Endothelial cell of umbilical vein (primary cell): Measurements from ENCODE around the gene PCP4L1. TPM values are rescaled to one million over a fixed set of nuclear protein-coding genes. Genes with fewer than 3 reads are reported as not detected.
A peak's percentile ranks its signal among the peaks of the same experiment; 100 is the strongest.

ENCODE experiments used
- BruUV-seq: library from RNA; stranded (reverse); fragments of 400-500 nt; replicated peaks from 2 replicates; lab custom pipeline; 2021; lab: Mats Ljungman, UMichigan
- CTCF ChIA-PET: fragments of 300-600, 350-600 bp; sonication (Branson Sonifier 250); formaldehyde crosslinking; loops from one replicate; lab custom pipeline; 2021; ENCODE audit warnings: antibody characterized with exemption, inconsistent platforms; lab: Charles Lee
- POLR2A ChIA-PET: fragments of 300-600, 350-600 bp; sonication (Branson Sonifier 250); formaldehyde crosslinking; loops from one replicate; lab custom pipeline; 2021; ENCODE audit warnings: antibody characterized with exemption, inconsistent platforms; lab: Charles Lee
- DNase-seq: peaks from one replicate; pipeline ENCODE4 v3.0.0-alpha.2; 2011; ENCODE audit warnings: low read depth, low spot score
- FAIRE-seq: peaks from 2 replicates; lab custom pipeline; 2011; peaks lifted over from hg19 to GRCh38; lab: Jason Lieb, UNC
- H2AFZ ChIP-seq: 2 replicates; pipeline ENCODE4 v1.6.0; 2012; ENCODE audit warnings: low read depth, low read length, control low read depth, inconsistent platforms
- H3K27ac ChIP-seq: 2 replicates; pipeline ENCODE4 v1.5.1; 2011; ENCODE audit warnings: low read depth, mild to moderate bottlenecking, control low read depth, low read length, moderate library complexity; ENCODE audit not compliant: insufficient read depth
- H3K27me3 ChIP-seq, 2 experiments: 2 replicates each; pipeline versions ENCODE4 v1.6.0 to v1.6.1; 2011; ENCODE audit warnings: low read length in 2 of 2, mixed read lengths in 1 of 2; ENCODE audit not compliant: control insufficient read depth in 2 of 2, insufficient read depth in 2 of 2
- H3K36me3 ChIP-seq, 2 experiments: 2 replicates in 1 of 2; 3 replicates in 1 of 2; pipeline ENCODE4 v1.5.1; 2011; ENCODE audit warnings: low read length in 2 of 2, mild to moderate bottlenecking in 1 of 2, moderate library complexity in 1 of 2; ENCODE audit not compliant: control insufficient read depth in 2 of 2, insufficient read depth in 2 of 2; ENCODE audit errors: extremely low read depth in 1 of 2
- H3K4me1 ChIP-seq: 3 replicates; pipeline ENCODE4 v1.5.1; 2011; ENCODE audit warnings: mild to moderate bottlenecking, low read length; ENCODE audit not compliant: control insufficient read depth, insufficient read depth; ENCODE audit errors: extremely low read depth
- H3K4me2 ChIP-seq: 2 replicates; pipeline ENCODE4 v1.6.1; 2011; ENCODE audit warnings: low read length, control low read depth, mixed read lengths; ENCODE audit not compliant: insufficient read depth
- H3K4me3 ChIP-seq, 3 experiments: fragments of 200-600 bp in 1 of 3; sonication (generic), shearing (Covaris generic) in 1 of 3; replicated peaks in 1 of 3; 2 replicates each; pipeline ENCODE4 v1.5.1; 2011 to 2016; ENCODE audit warnings: control low read depth in 3 of 3, low read length in 3 of 3, mild to moderate bottlenecking in 2 of 3, inconsistent platforms in 1 of 3, low read depth in 1 of 3, moderate library complexity in 1 of 3; ENCODE audit not compliant: insufficient read depth in 1 of 3
- H3K79me2 ChIP-seq: 2 replicates; pipeline ENCODE4 v1.6.0; 2012; ENCODE audit warnings: low read length, inconsistent platforms; ENCODE audit not compliant: control insufficient read depth, insufficient read depth
- H3K9ac ChIP-seq: replicated peaks from 2 replicates; pipeline ENCODE3; 2011; ENCODE audit warnings: low read length, control low read depth; ENCODE audit not compliant: insufficient read depth; ENCODE audit errors: extremely low read depth
- H3K9me1 ChIP-seq: replicated peaks from 3 replicates; pipeline ENCODE4 v1.6.0; 2011; ENCODE audit warnings: mild to moderate bottlenecking, low read length; ENCODE audit not compliant: control insufficient read depth, insufficient read depth; ENCODE audit errors: extremely low read depth
- H3K9me3 ChIP-seq: replicated peaks from 2 replicates; pipeline ENCODE4 v1.5.1; 2012; ENCODE audit warnings: low read length, inconsistent platforms; ENCODE audit not compliant: control insufficient read depth, insufficient read depth
- H4K20me1 ChIP-seq: replicated peaks from 2 replicates; pipeline ENCODE3; 2011; ENCODE audit warnings: mild to moderate bottlenecking, low read length; ENCODE audit not compliant: control insufficient read depth, insufficient read depth; ENCODE audit errors: extremely low read depth
- CTCF ChIP-seq, 2 donors: IDR thresholded peaks; 1 replicate in 1 of 2; 2 replicates in 1 of 2; pipeline ENCODE4 v1.5.1; 2011; ENCODE audit warnings: low read length in 2 of 2, mild to moderate bottlenecking in 2 of 2, moderate library complexity in 2 of 2, control low read depth in 1 of 2, inconsistent platforms in 1 of 2, low read depth in 1 of 2; ENCODE audit not compliant: insufficient read depth in 1 of 2; ENCODE audit errors: extremely low read depth in 1 of 2
- FOS ChIP-seq: IDR thresholded peaks from 2 replicates; pipeline ENCODE4 v1.6.1; 2011; ENCODE audit warnings: mild to moderate bottlenecking, low read length, moderate library complexity, borderline replicate concordance; ENCODE audit not compliant: insufficient read depth
- JUN ChIP-seq: IDR thresholded peaks from 2 replicates; pipeline ENCODE4 v1.6.1; 2011; ENCODE audit warnings: borderline replicate concordance, low read depth; ENCODE audit not compliant: insufficient read length, insufficient read depth
- MAX ChIP-seq: IDR thresholded peaks from 2 replicates; pipeline ENCODE4 v1.6.1; 2011; ENCODE audit not compliant: insufficient read depth, insufficient read length
- POLR2A ChIP-seq: IDR thresholded peaks from 2 replicates; pipeline ENCODE4 v1.6.1; 2012; ENCODE audit warnings: low read depth, mild to moderate bottlenecking, control low read depth, low read length
- POLR2AphosphoS5 ChIP-seq: IDR thresholded peaks from 2 replicates; pipeline ENCODE4 v1.6.1; 2012; ENCODE audit warnings: low read depth, mild to moderate bottlenecking, control low read depth, low read length, moderate library complexity; ENCODE audit not compliant: insufficient read depth
- dilution Hi-C: fragments of 300-500 bp; cut with MboI; formaldehyde crosslinking; loops from one replicate; pipeline ENCODE4 v1.15.0; 2019; ENCODE audit warnings: low sequenced_read_pairs; ENCODE audit not compliant: extremely low pct_ligation_motif_present
- intact Hi-C: fragments of 100-400 bp; cut with micrococcal nuclease; formaldehyde crosslinking; loops from one replicate; pipeline ENCODE4 v1.10.0; 2022
- polyA plus RNA-seq, 4 experiments: library from polyadenylated mRNA; depleted of rRNA in 3 of 4; stranded (reverse) in 3 of 4; unstranded in 1 of 4; fragments of >200 nt; gene quantifications; 2 replicates each; pipeline versions ENCODE4 v1.2.1 to v1.2.3, GENCODE V29; 2011 to 2012; ENCODE audit warnings: missing spikeins in 1 of 4
- total RNA-seq: library from RNA; stranded (reverse); gene quantifications from 2 replicates; pipeline ENCODE4 v1.2.3, GENCODE V29; 2021

Gene PCP4L1
- total and polyA plus RNA-seq, 2 donors (not counting 3 experiments of a cell fraction or from before 2014, with no cell fraction given), result not detected

GRCh38 chr1:161313554-161314200, 55.1 kb downstream of the PCP4L1 start:
- peak overlapping the region; percentile 96 for H3K9ac ChIP-seq
- no peaks in the 10 kb centered on the region for H3K9me1 ChIP-seq
- peak overlapping the region; percentile 93 for H3K27ac ChIP-seq
- peak overlapping the region; percentile 74 for H2AFZ ChIP-seq
- no peaks in the 10 kb centered on the region for H4K20me1 ChIP-seq
- intact Hi-C loops (loop anchor here (1.0 to 5.0 kb wide), 5 partner anchors 26 to 196 kb away; partner anchors contain the start of genes CFAP126, NIT1 and PFDN2), dilution Hi-C loops (no loop called here)
- H3K27me3 ChIP-seq, result no peaks in the 10 kb centered on the region
- TF ChIP-seq JUN, result no peak
- no peak for TF ChIP-seq POLR2AphosphoS5
- DNase-seq (no peak), FAIRE-seq (no peak)
- peaks cover 7% of the 10 kb centered on the region for H3K79me2 ChIP-seq
- H3K4me2 ChIP-seq, result peak overlapping the region; percentile 84
- ChIA-PET CTCF (interaction anchor here (0.8 to 3.1 kb wide), 9 partner anchors 8 to 88 kb away, joined by 3 to 16 read pairs (median 4); partner anchors contain the start of gene TOMM40L), POLR2A (interaction anchor here (0.6 to 1.5 kb wide), 5 partner anchors 10 to 112 kb away, joined by 3 to 4 read pairs (median 3); partner anchors contain the start of gene TOMM40L)
- H3K9me3 ChIP-seq, result no peaks in the 10 kb centered on the region
- peak overlapping the region; percentile 45 to 100 (median 80) for H3K4me3 ChIP-seq
- peaks cover 9% of the 10 kb centered on the region for H3K4me1 ChIP-seq
- H3K36me3 ChIP-seq, result no peaks in the 10 kb centered on the region
- BruUV-seq, result TSS peak; percentile 95

DNA sequence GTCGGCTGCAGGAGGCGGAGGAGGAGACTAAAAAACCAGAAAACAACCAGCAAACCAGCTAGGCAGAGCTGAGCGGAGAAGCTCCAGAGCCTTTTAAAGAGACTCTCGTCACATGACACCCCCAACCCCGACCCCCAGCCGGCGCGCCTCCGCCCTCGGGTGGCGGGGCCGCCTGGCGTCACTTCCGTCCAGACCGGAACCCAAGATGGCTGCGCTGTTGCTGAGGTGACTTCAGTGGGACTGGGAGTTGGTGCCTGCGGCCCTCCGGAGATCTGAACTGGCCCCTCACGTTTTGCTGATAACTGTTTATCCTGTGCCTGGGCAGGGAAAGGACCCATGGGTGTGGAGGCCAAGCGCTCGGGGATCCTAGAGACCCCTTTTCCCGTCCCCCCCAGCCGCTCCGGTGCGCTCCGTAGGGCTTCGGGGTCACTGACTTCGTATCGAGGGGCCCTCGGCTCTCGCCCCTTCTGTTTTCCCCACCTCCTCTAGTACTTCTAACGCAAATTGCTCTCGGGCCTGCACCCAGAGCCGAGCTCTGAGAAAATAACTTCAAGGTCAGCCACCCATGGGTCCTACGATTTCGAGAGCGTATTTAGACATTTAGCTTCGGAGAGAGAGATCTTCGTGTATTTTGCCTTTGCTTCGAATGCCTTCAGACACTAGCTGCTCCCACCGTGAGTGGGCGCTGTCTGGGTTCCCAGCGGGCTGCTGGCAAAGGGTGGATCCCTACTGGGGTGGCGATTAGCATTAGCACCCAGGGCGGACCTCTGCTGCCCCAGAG, 55.8 kb downstream of the PCP4L1 start, which contains the start of gene SDHC:
SDHC (plus strand) TSS at position 181 of the 781 bp plus-strand sequence; CDS start at position 206, 25 bp downstream.
- H4K20me1 ChIP-seq, result no peaks in the 10 kb centered on the region
- ChIA-PET CTCF (interaction anchor here (0.8 to 3.1 kb wide), 9 partner anchors 8 to 89 kb away, joined by 3 to 16 read pairs (median 4); partner anchors contain the start of gene TOMM40L), POLR2A (interaction anchor here (0.6 to 1.5 kb wide), 5 partner anchors 11 to 113 kb away, joined by 3 to 4 read pairs (median 3); partner anchors contain the start of gene TOMM40L)
- H3K4me1 ChIP-seq, result peaks cover 9% of the 10 kb centered on the region
- FAIRE-seq, result peak; percentile 97
- dilution Hi-C loops, result no loop called here
- no peaks in the 10 kb centered on the region for H3K9me1 ChIP-seq
- H3K9ac ChIP-seq, result peak within 1 kb of the TSS; percentile 96
- H3K4me2 ChIP-seq, result peak within 1 kb of the TSS; percentile 91
- peaks cover 7% of the 10 kb centered on the region for H3K79me2 ChIP-seq
- TF ChIP-seq CTCF (IDR thresholded peaks at IDR 0.05; ENCODE audit: extremely low read depth in 1 of 2, insufficient read depth in 1 of 2, low read depth in 1 of 2, low read length in 2 of 2) (peak; percentile 39 to 64), POLR2AphosphoS5 (peak; percentile 96), MAX (peak; percentile 61), FOS (no peak), JUN (no peak), POLR2A (peak; percentile 98)
- H3K27me3 ChIP-seq, result no peaks in the 10 kb centered on the region
- no peaks in the 10 kb centered on the region for H3K36me3 ChIP-seq
- DNase-seq, result peak; percentile 92
- H3K9me3 ChIP-seq, result no peaks in the 10 kb centered on the region
- peak within 1 kb of the TSS; percentile 78 for H2AFZ ChIP-seq
- peak within 1 kb of the TSS; percentile 93 for H3K27ac ChIP-seq
- H3K4me3 ChIP-seq, result peak within 1 kb of the TSS; percentile 45 to 100 (median 80)
- intact Hi-C loops, result loop anchor here (1.0 to 5.0 kb wide), 5 partner anchors 25 to 197 kb away; partner anchors contain the start of genes CFAP126, NIT1 and PFDN2
- TSS peak; percentile 75 for BruUV-seq
